ENCODE results near the gene SATB1. TPM values are rescaled to one million over a fixed set of nuclear protein-coding genes. Genes with fewer than 3 reads are reported as not detected.

SATB1 gene
- total and polyA plus RNA-seq, 2 of the 8 experiments (the other 6 are each of a cell fraction or from before 2014, with no cell fraction given) = 18.8 to 28.0 TPM

GRCh38 chr3:18416332-18416731, 8.8 kb downstream of the SATB1 start:
- CTCF ChIA-PET (ENCODE audit: partially characterized antibody) = no interaction called here

More at GRCh38 chr3:18416332-18416731, 8.8 kb downstream of the SATB1 start:
- Histone ChIP-seq H4K8ac (ENCODE audit: extremely low read depth, insufficient read depth, low read length) (no peak overlapping the region), H3K4me2 (ENCODE audit: insufficient read depth in 1 of 2, low read depth in 2 of 2, low read length in 2 of 2) (no peak overlapping the region), H3K4me1 (replicated peaks in 1 of 4; ENCODE audit: control insufficient read depth in 3 of 4, insufficient read depth in 4 of 4, low read length in 3 of 4) (no peaks in the 10 kb centered on the region), H3K27me3 (replicated peaks in 1 of 4; ENCODE audit: control insufficient read depth in 3 of 4, extremely low read depth in 1 of 4, insufficient read depth in 3 of 4, low read length in 3 of 4) (no peaks in the 10 kb centered on the region), H3K36me3 (ENCODE audit: control insufficient read depth in 2 of 4, insufficient read depth in 4 of 4, low read length in 3 of 4) (peaks cover 4 to 30% (median 12%) of the 10 kb centered on the region in 4 experiments; a peak in 6 of 8 replicates), H3K14ac (ENCODE audit: insufficient read length) (no peak overlapping the region), H2AFZ (ENCODE audit: low read length) (no peak overlapping the region), H4K5ac (ENCODE audit: insufficient read length, low read depth, low read length) (no peak overlapping the region), H3K4me3 (ENCODE audit: extremely low read depth in 1 of 4, insufficient read depth in 2 of 4, low read depth in 3 of 4, low read length in 4 of 4) (no peak overlapping the region), H2BK120ac (replicated peaks; ENCODE audit: low read depth, low read length) (no peak overlapping the region), H3K9ac (replicated peaks in 1 of 4; ENCODE audit: extremely low read depth in 1 of 4, low read depth in 3 of 4, low read length in 3 of 4) (no peak overlapping the region), H3K23ac (ENCODE audit: insufficient read length) (no peak overlapping the region), H3K27ac (ENCODE audit: low read depth, low read length) (no peak overlapping the region), H2BK5ac (ENCODE audit: low read depth, low read length) (no peak overlapping the region), H4K91ac (replicated peaks; ENCODE audit: insufficient read length, low read length) (no peak overlapping the region), H3K4ac (replicated peaks; ENCODE audit: insufficient read length, low read depth, low read length) (no peak overlapping the region), H3K9me3 (ENCODE audit: insufficient read depth in 2 of 2, low read depth in 1 of 2, low read length in 1 of 2) (no peaks in the 10 kb centered on the region), H2AK5ac (ENCODE audit: low read depth, low read length) (no peak overlapping the region), H3K79me1 (ENCODE audit: low read depth, low read length) (no peaks in the 10 kb centered on the region), H3K79me2 (ENCODE audit: control insufficient read depth in 1 of 2, insufficient read depth in 2 of 2, low read length in 2 of 2) (no peaks in the 10 kb centered on the region), H4K20me1 (replicated peaks in 1 of 2; ENCODE audit: control insufficient read depth in 1 of 2, insufficient read depth in 2 of 2, low read length in 2 of 2) (no peaks in the 10 kb centered on the region), H3K23me2 (ENCODE audit: low read depth, low read length) (no peaks in the 10 kb centered on the region), H3K18ac (ENCODE audit: extremely low read depth, low read length) (no peak overlapping the region), H2BK12ac (ENCODE audit: low read depth, low read length) (no peak overlapping the region), H3K56ac (replicated peaks; ENCODE audit: insufficient read length, low read depth, low read length) (no peak overlapping the region), H2BK20ac (ENCODE audit: low read length) (no peak overlapping the region), H2BK15ac (ENCODE audit: low read length) (no peak overlapping the region)
- DNase-seq (ENCODE audit: low read depth in 1 of 2, low spot score in 2 of 2) (no peak), FAIRE-seq (no peak)
- POLR2A ChIA-PET (ENCODE audit: partially characterized antibody) = no interaction called here
- WGBS, 2 experiments (ENCODE audit: extremely low coverage in 1 of 2, insufficient coverage in 1 of 2, insufficient read length in 1 of 2, insufficient replicate concordance in 2 of 2, low coverage in 1 of 2, low lambda C conversion rate in 2 of 2, missing lambda C conversion rate in 1 of 2) = 94% methylated on average over 3 of the region's 3 CpGs; no CpG with 5 or more reads in 1 of the 2 experiments
- TF ChIP-seq NRF1 (IDR thresholded peaks at IDR 0.05; ENCODE audit: low read depth, low read length) = no peak
- TF ChIP-seq EZH2 (IDR thresholded peaks at IDR 0.05; ENCODE audit: low read depth, low read length, severe bottlenecking) = no peak

Measured in H1 (cell line).